ENCODE measurements around the gene ZNF331.

ZNF331 gene

GRCh38 chr19:53626486-53626885 lies 88.5 kb downstream of the ZNF331 start:
- H3K27ac ChIP-seq (ENCODE audit: low read depth, low read length, poor library complexity, severe bottlenecking), result no peak overlapping the region
- H4K20me1 ChIP-seq (ENCODE audit: insufficient read depth, low read length), result no peaks in the 10 kb centered on the region
- no peaks in the 10 kb centered on the region for H3K9me3 ChIP-seq (ENCODE audit: low read length)
- no peak overlapping the region for H3K4me2 ChIP-seq (ENCODE audit: low read length)
- no peak overlapping the region for H3K9ac ChIP-seq (ENCODE audit: low read length)
- no peak overlapping the region for H2AFZ ChIP-seq (ENCODE audit: low read length)
- no peaks in the 10 kb centered on the region for H3K36me3 ChIP-seq (ENCODE audit: insufficient read depth, low read length)
- H3K4me1 ChIP-seq (ENCODE audit: insufficient read depth, low read length, severe bottlenecking), result no peaks in the 10 kb centered on the region
- no peaks in the 10 kb centered on the region for H3K27me3 ChIP-seq (ENCODE audit: insufficient read depth, low read length)
- no peaks in the 10 kb centered on the region for H3K79me2 ChIP-seq (ENCODE audit: insufficient read depth, low read length)
- H3K4me3 ChIP-seq (ENCODE audit: low read depth, low read length, poor library complexity, severe bottlenecking), result no peak overlapping the region
- TF ChIP-seq EZH2 (IDR thresholded peaks at IDR 0.05; ENCODE audit: borderline replicate concordance, low read length) (no peak), CTCF (IDR thresholded peaks at IDR 0.05; ENCODE audit: low read length) (no peak)
- no peaks in the 10 kb centered on the region for H3F3A ChIP-seq (ENCODE audit: insufficient read depth, low read length)
- no peaks in the 10 kb centered on the region for H3K9me2 ChIP-seq (ENCODE audit: low read depth, low read length)

- Histone ChIP-seq H3F3A (ENCODE audit: insufficient read depth, low read length) (no peaks in the 10 kb centered on the region), H3K27ac (ENCODE audit: low read depth, low read length, poor library complexity, severe bottlenecking) (no peak overlapping the region), H4K20me1 (ENCODE audit: insufficient read depth, low read length) (no peaks in the 10 kb centered on the region), H3K9me2 (ENCODE audit: low read depth, low read length) (no peaks in the 10 kb centered on the region), H3K79me2 (ENCODE audit: insufficient read depth, low read length) (no peaks in the 10 kb centered on the region), H3K27me3 (ENCODE audit: insufficient read depth, low read length) (no peaks in the 10 kb centered on the region), H2AFZ (ENCODE audit: low read length) (no peak overlapping the region), H3K4me2 (ENCODE audit: low read length) (no peak overlapping the region), H3K9me3 (ENCODE audit: low read length) (no peaks in the 10 kb centered on the region), H3K9ac (ENCODE audit: low read length) (no peak overlapping the region), H3K4me3 (ENCODE audit: low read depth, low read length, poor library complexity, severe bottlenecking) (no peak overlapping the region), H3K36me3 (ENCODE audit: insufficient read depth, low read length) (no peaks in the 10 kb centered on the region), H3K4me1 (ENCODE audit: insufficient read depth, low read length, severe bottlenecking) (no peaks in the 10 kb centered on the region)
- TF ChIP-seq EZH2 (IDR thresholded peaks at IDR 0.05; ENCODE audit: borderline replicate concordance, low read length), result no peak
- no peak for TF ChIP-seq CTCF (IDR thresholded peaks at IDR 0.05; ENCODE audit: low read length)
These were observed 89.0 kb downstream of the ZNF331 start for GRCh38 chr19:53626976-53627375.
